ENCODE measurements around the gene ZFR2. TPM values are rescaled to one million over a fixed set of nuclear protein-coding genes. Genes with fewer than 3 reads are reported as not detected.
"Not testable (repeated sequence)": the region's sequence is repeated elsewhere in the genome, so short reads cannot be mapped to it uniquely, and the experiment has no call there.

ZFR2 gene
- total and polyA plus RNA-seq, 4 donors, result not detected

GRCh38 chr19:3899531-3900294 lies 30.9 kb upstream of the ZFR2 start:
- no peak overlapping the region for H3K4me3 ChIP-seq (ENCODE audit: low read length in 2 of 2)
- ATAC-seq (ENCODE audit: low FRiP score), result peak; percentile 59
- no peaks in the 10 kb centered on the region for H3K4me1 ChIP-seq (ENCODE audit: control insufficient read depth in 1 of 2, insufficient read depth in 2 of 2, low read length in 2 of 2)
- no peaks in the 10 kb centered on the region for H3K36me3 ChIP-seq (ENCODE audit: control insufficient read depth in 1 of 2, insufficient read depth in 2 of 2, low read length in 1 of 2)
- intact Hi-C loops (cut with DNase I), result no loop called here
- 25 to 29% methylated on average over 18 of the region's 18 CpGs for whole genome bisulfite sequencing, 2 donors
- H3K27me3 ChIP-seq (ENCODE audit: control insufficient read depth in 1 of 2, insufficient read depth in 2 of 2, low read length in 1 of 2), result no peaks in the 10 kb centered on the region
- no peak overlapping the region for H3K27ac ChIP-seq (ENCODE audit: low read depth in 1 of 2, low read length in 2 of 2)
- H3K9me3 ChIP-seq (ENCODE audit: control insufficient read depth, low read length), result no peaks in the 10 kb centered on the region
- DNase-seq, result peak in 1 of 2 donors; percentile 72

- H3K36me3 ChIP-seq (ENCODE audit: control insufficient read depth in 1 of 2, insufficient read depth in 2 of 2, low read length in 1 of 2), result no peaks in the 10 kb centered on the region
- no peaks in the 10 kb centered on the region for H3K4me1 ChIP-seq (ENCODE audit: control insufficient read depth in 1 of 2, insufficient read depth in 2 of 2, low read length in 2 of 2)
- no peaks in the 10 kb centered on the region for H3K9me3 ChIP-seq (ENCODE audit: control insufficient read depth, low read length)
- intact Hi-C loops (cut with DNase I), result no loop called here
- no peaks in the 10 kb centered on the region for H3K27me3 ChIP-seq (ENCODE audit: control insufficient read depth in 1 of 2, insufficient read depth in 2 of 2, low read length in 1 of 2)
- H3K27ac ChIP-seq (ENCODE audit: low read depth in 1 of 2, low read length in 2 of 2), result no peak overlapping the region
- WGBS, 2 donors, result 92 to 94% methylated on average over 3 of the region's 3 CpGs
- H3K4me3 ChIP-seq (ENCODE audit: low read length in 2 of 2), result no peak overlapping the region
- DNase-seq (no peak), ATAC-seq (ENCODE audit: low FRiP score) (no peak)
Measured at GRCh38 chr19:3898426-3898825, 29.6 kb upstream of the ZFR2 start.

GRCh38 chr19:3897936-3898335 lies 29.1 kb upstream of the ZFR2 start:
- H3K4me1 ChIP-seq (ENCODE audit: control insufficient read depth in 1 of 2, insufficient read depth in 2 of 2, low read length in 2 of 2), result no peaks in the 10 kb centered on the region
- WGBS, 2 donors, result 73 to 75% methylated on average over 4 of the region's 4 CpGs
- no peak overlapping the region for H3K4me3 ChIP-seq (ENCODE audit: low read length in 2 of 2)
- ATAC-seq (ENCODE audit: low FRiP score), result no peak
- intact Hi-C loops (cut with DNase I), result no loop called here
- no peaks in the 10 kb centered on the region for H3K27me3 ChIP-seq (ENCODE audit: control insufficient read depth in 1 of 2, insufficient read depth in 2 of 2, low read length in 1 of 2)
- DNase-seq, result no peak
- no peaks in the 10 kb centered on the region for H3K9me3 ChIP-seq (ENCODE audit: control insufficient read depth, low read length)
- no peak overlapping the region for H3K27ac ChIP-seq (ENCODE audit: low read depth in 1 of 2, low read length in 2 of 2)
- no peaks in the 10 kb centered on the region for H3K36me3 ChIP-seq (ENCODE audit: control insufficient read depth in 1 of 2, insufficient read depth in 2 of 2, low read length in 1 of 2)

- Histone ChIP-seq H3K27me3 (ENCODE audit: control insufficient read depth in 1 of 2, insufficient read depth in 2 of 2, low read length in 1 of 2) (no peaks in the 10 kb centered on the region), H3K27ac (ENCODE audit: low read depth in 1 of 2, low read length in 2 of 2) (no peak overlapping the region), H3K4me3 (ENCODE audit: low read length in 2 of 2) (no peak overlapping the region), H3K36me3 (ENCODE audit: control insufficient read depth in 1 of 2, insufficient read depth in 2 of 2, low read length in 1 of 2) (no peaks in the 10 kb centered on the region), H3K9me3 (ENCODE audit: control insufficient read depth, low read length) (no peaks in the 10 kb centered on the region), H3K4me1 (ENCODE audit: control insufficient read depth in 1 of 2, insufficient read depth in 2 of 2, low read length in 2 of 2) (no peaks in the 10 kb centered on the region)
- intact Hi-C loops (cut with DNase I), result no loop called here
- 85 to 87% methylated on average over 5 of the region's 5 CpGs for WGBS, 2 donors
- DNase-seq, result no peak
- no peak for ATAC-seq (ENCODE audit: low FRiP score)
Measured at GRCh38 chr19:3895788-3896187, 26.9 kb upstream of the ZFR2 start.

GRCh38 chr19:3894959-3895358 lies 26.1 kb upstream of the ZFR2 start:
- 78 to 82% methylated on average over 5 of the region's 5 CpGs for WGBS, 2 donors

DNA sequence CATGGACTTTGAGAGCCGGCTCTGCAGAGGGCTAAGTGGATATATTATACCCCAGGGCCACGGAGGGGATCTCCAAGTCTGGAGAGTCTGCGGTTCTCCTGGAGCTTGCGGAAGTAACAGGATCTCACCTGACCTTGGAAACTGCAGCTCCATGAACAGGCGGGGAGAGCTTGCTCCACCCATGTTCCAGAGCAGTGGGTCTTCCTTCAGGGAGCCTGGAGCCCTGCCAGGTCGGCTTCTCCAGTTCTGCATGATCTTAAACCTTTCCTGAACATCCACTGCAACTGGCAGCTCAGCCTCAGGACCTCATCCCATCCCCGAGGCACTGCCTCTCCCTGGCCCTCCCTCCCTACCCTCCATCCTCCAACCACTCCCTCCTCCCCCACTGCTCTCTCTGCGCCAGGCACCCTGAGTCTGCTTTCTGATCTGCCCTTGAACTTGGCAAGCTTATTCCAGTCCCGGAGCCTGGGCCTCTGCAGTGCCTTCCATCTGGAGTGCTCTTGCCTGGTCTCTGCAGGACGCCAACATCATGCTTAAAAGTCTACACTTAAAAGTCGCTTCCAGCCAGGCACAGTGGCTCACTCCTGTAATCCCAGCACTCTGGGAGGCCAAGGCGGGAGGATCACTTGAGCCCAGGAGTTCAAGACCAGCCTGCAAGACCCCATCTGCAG lies 24.8 kb upstream of the ZFR2 start:
- Histone ChIP-seq H3K4me1 (ENCODE audit: control insufficient read depth in 1 of 2, insufficient read depth in 2 of 2, low read length in 2 of 2) (no peaks in the 10 kb centered on the region), H3K9me3 (ENCODE audit: control insufficient read depth, low read length) (no peaks in the 10 kb centered on the region), H3K4me3 (ENCODE audit: low read length in 2 of 2) (no peak overlapping the region), H3K27ac (ENCODE audit: low read depth in 1 of 2, low read length in 2 of 2) (no peak overlapping the region), H3K36me3 (ENCODE audit: control insufficient read depth in 1 of 2, insufficient read depth in 2 of 2, low read length in 1 of 2) (no peaks in the 10 kb centered on the region), H3K27me3 (ENCODE audit: control insufficient read depth in 1 of 2, insufficient read depth in 2 of 2, low read length in 1 of 2) (no peaks in the 10 kb centered on the region)
- intact Hi-C loops (cut with DNase I), result no loop called here
- no peak for ATAC-seq (ENCODE audit: low FRiP score)
- DNase-seq, result no peak
- 67 to 72% methylated on average over 12 of the region's 12 CpGs for WGBS, 2 donors

More at GRCh38 chr19:3894959-3895358, 26.1 kb upstream of the ZFR2 start:
- intact Hi-C loops (cut with DNase I); H3K27ac ChIP-seq (ENCODE audit: low read depth in 1 of 2, low read length in 2 of 2); H3K36me3 ChIP-seq (ENCODE audit: control insufficient read depth in 1 of 2, insufficient read depth in 2 of 2, low read length in 1 of 2); H3K9me3 ChIP-seq (ENCODE audit: control insufficient read depth, low read length); H3K27me3 ChIP-seq (ENCODE audit: control insufficient read depth in 1 of 2, insufficient read depth in 2 of 2, low read length in 1 of 2); H3K4me1 ChIP-seq (ENCODE audit: control insufficient read depth in 1 of 2, insufficient read depth in 2 of 2, low read length in 2 of 2); ATAC-seq (ENCODE audit: low FRiP score); DNase-seq; H3K4me3 ChIP-seq (ENCODE audit: low read length in 2 of 2): not testable (repeated sequence)

GRCh38 chr19:3890591-3890990 lies 21.8 kb upstream of the ZFR2 start:
- WGBS, 2 donors, result 83 to 87% methylated on average over 17 of the region's 17 CpGs
- no peaks in the 10 kb centered on the region for H3K4me1 ChIP-seq (ENCODE audit: control insufficient read depth in 1 of 2, insufficient read depth in 2 of 2, low read length in 2 of 2)
- DNase-seq (no peak), ATAC-seq (ENCODE audit: low FRiP score) (no peak)
- intact Hi-C loops (cut with DNase I), result no loop called here
- no peaks in the 10 kb centered on the region for H3K36me3 ChIP-seq (ENCODE audit: control insufficient read depth in 1 of 2, insufficient read depth in 2 of 2, low read length in 1 of 2)
- H3K4me3 ChIP-seq (ENCODE audit: low read length in 2 of 2), result no peak overlapping the region
- no peak overlapping the region for H3K27ac ChIP-seq (ENCODE audit: low read depth in 1 of 2, low read length in 2 of 2)
- H3K9me3 ChIP-seq (ENCODE audit: control insufficient read depth, low read length), result no peaks in the 10 kb centered on the region
- H3K27me3 ChIP-seq (ENCODE audit: control insufficient read depth in 1 of 2, insufficient read depth in 2 of 2, low read length in 1 of 2), result no peaks in the 10 kb centered on the region

DNA sequence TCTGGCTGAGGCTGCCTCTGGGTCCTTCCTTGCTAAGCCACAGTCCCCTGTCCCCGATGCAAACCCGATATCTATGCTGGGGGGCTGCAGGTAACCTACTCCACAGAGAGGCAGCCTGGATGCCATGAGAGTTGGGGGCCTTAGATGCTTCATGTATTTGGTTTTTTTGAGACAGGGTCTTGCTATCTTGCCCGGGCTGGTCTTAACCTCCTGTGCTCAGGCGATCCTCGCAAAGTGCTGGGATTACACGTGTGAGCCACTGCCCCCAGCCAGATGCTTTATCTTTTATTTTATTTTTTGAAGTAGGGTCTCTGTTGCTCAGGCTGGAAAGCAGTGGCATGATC lies 13.2 kb upstream of the ZFR2 start:
- whole genome bisulfite sequencing, 2 donors, result 17 to 21% methylated on average over 6 of the region's 6 CpGs
- H3K27ac ChIP-seq (ENCODE audit: low read depth in 1 of 2, low read length in 2 of 2), result no peak overlapping the region
- H3K36me3 ChIP-seq (ENCODE audit: control insufficient read depth in 1 of 2, insufficient read depth in 2 of 2, low read length in 1 of 2), result no peaks in the 10 kb centered on the region
- H3K9me3 ChIP-seq (ENCODE audit: control insufficient read depth, low read length), result no peaks in the 10 kb centered on the region
- H3K4me1 ChIP-seq (ENCODE audit: control insufficient read depth in 1 of 2, insufficient read depth in 2 of 2, low read length in 2 of 2), result no peaks in the 10 kb centered on the region
- H3K27me3 ChIP-seq (ENCODE audit: control insufficient read depth in 1 of 2, insufficient read depth in 2 of 2, low read length in 1 of 2), result no peaks in the 10 kb centered on the region
- DNase-seq, result no peak
- ATAC-seq (ENCODE audit: low FRiP score), result no peak
- intact Hi-C loops (cut with DNase I), result no loop called here
- H3K4me3 ChIP-seq (ENCODE audit: low read length in 2 of 2), result no peak overlapping the region

Measured in aorta (tissue), 5 donors.